ENCODE results near the gene LCE4A. TPM values are rescaled to one million over a fixed set of nuclear protein-coding genes. Genes with fewer than 3 reads are reported as not detected.
"Not testable (repeated sequence)": the region's sequence is repeated elsewhere in the genome, so short reads cannot be mapped to it uniquely, and the experiment has no call there.

Gene LCE4A, protein sequence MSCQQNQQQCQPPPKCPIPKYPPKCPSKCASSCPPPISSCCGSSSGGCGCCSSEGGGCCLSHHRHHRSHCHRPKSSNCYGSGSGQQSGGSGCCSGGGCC
- not detected for total RNA-seq
- total RNA-seq, result 0 reads per million in 2 donors

DNA sequence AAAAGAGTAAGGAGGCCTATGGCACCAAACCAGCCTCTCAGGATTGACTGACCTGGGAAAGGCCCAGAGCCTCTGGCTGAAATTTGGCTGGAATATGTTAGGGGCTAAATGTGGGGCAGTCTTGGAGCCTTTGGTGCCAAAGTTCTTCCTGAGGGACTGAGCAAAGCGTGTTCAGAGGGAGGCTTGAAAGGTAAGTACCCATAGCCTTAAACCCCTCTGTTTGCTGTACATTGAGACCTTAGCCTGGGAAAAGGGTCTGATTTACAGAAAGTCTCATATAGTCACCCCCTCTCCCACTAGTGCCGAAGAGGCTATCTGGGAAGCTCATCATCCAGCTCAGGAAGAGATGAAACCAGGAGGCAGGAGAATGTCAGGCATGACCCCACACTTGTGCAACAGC is at the start of gene LCE4A:
TSS of gene LCE4A (plus strand) at position 301 of the 400 bp plus-strand sequence. CDS start 916 bp downstream, outside the sequence.
- Mint-ChIP-seq H3K36me3 (ENCODE audit: low read depth) (no peaks in the 10 kb centered on the region), H3K27me3 (peaks cover 42% of the 10 kb centered on the region), H3K27ac (no peak within 1 kb of the TSS), H3K4me1 (peaks cover 2% of the 10 kb centered on the region), H3K4me3 (no peak within 1 kb of the TSS)
- no peaks in the 10 kb centered on the region for H3K9me3 ChIP-seq (ENCODE audit: control insufficient read depth, low read length, poor library complexity, severe bottlenecking)
- no peak for ATAC-seq
- DNase-seq, result no peak

GRCh38 chr1:152658649-152659048 is 49.3 kb upstream of the LCE4A start:
- Mint-ChIP-seq H3K27ac (no peak overlapping the region), H3K4me1 (peaks cover 9% of the 10 kb centered on the region), H3K36me3 (ENCODE audit: low read depth) (no peaks in the 10 kb centered on the region), H3K4me3 (no peak overlapping the region), H3K27me3 (peaks cover 48% of the 10 kb centered on the region)
- H3K9me3 ChIP-seq (ENCODE audit: control insufficient read depth, low read length, poor library complexity, severe bottlenecking), result no peaks in the 10 kb centered on the region
- DNase-seq (no peak), ATAC-seq (no peak)

GRCh38 chr1:152663098-152663497 is 44.9 kb upstream of the LCE4A start, which contains the start of gene LCE2D:
LCE2D (plus strand) TSS chr1:152663380; CDS start chr1:152664106, 726 bp downstream.
- no peak for ATAC-seq
- no peaks in the 10 kb centered on the region for H3K4me1 Mint-ChIP-seq
- H3K4me3 Mint-ChIP-seq, result no peak within 1 kb of the TSS
- no peak for DNase-seq
- peaks cover 60% of the 10 kb centered on the region for H3K27me3 Mint-ChIP-seq
- no peaks in the 10 kb centered on the region for H3K9me3 ChIP-seq (ENCODE audit: control insufficient read depth, low read length, poor library complexity, severe bottlenecking)
- H3K27ac Mint-ChIP-seq, result no peak within 1 kb of the TSS
- no peaks in the 10 kb centered on the region for H3K36me3 Mint-ChIP-seq (ENCODE audit: low read depth)

GRCh38 chr1:152666171-152666570 is 41.8 kb upstream of the LCE4A start:
- H3K36me3 Mint-ChIP-seq (ENCODE audit: low read depth); H3K4me3 Mint-ChIP-seq; H3K4me1 Mint-ChIP-seq; H3K9me3 ChIP-seq (ENCODE audit: control insufficient read depth, low read length, poor library complexity, severe bottlenecking); DNase-seq; H3K27ac Mint-ChIP-seq; ATAC-seq: not testable (repeated sequence)
- peaks cover 73% of the 10 kb centered on the region for H3K27me3 Mint-ChIP-seq

DNA sequence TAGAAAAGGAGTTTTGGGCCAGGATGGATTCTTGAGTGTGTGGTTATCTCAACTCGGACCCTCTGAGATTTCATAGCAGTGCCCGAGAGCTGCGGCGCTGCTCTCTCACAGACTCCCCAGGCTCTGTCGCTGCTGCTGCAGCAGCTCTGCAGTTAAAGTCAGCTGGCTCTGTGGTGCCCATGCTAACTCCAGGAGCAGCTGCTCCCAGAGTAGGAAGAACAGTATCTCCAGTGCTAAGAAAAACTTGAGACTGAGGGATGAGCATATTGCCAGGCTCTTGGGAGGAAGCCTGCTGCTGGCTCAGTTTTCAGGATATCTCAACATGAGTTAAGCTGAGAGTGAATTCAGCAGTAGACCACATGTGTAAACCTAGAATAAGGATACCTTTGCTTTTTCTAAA is 40.3 kb upstream of the LCE4A start:
- no peak overlapping the region for H3K4me3 Mint-ChIP-seq
- DNase-seq (no peak), ATAC-seq (no peak)
- H3K4me1 Mint-ChIP-seq, result no peaks in the 10 kb centered on the region
- H3K27ac Mint-ChIP-seq, result no peak overlapping the region
- no peaks in the 10 kb centered on the region for H3K36me3 Mint-ChIP-seq (ENCODE audit: low read depth)
- peaks cover 70% of the 10 kb centered on the region for H3K27me3 Mint-ChIP-seq
- H3K9me3 ChIP-seq (ENCODE audit: control insufficient read depth, low read length, poor library complexity, severe bottlenecking), result no peaks in the 10 kb centered on the region

- Mint-ChIP-seq H3K4me1 (no peaks in the 10 kb centered on the region), H3K4me3 (no peak overlapping the region), H3K27ac (no peak overlapping the region), H3K36me3 (ENCODE audit: low read depth) (no peaks in the 10 kb centered on the region), H3K27me3 (peaks cover 67% of the 10 kb centered on the region)
- DNase-seq, result no peak
- ATAC-seq, result no peak
- no peaks in the 10 kb centered on the region for H3K9me3 ChIP-seq (ENCODE audit: control insufficient read depth, low read length, poor library complexity, severe bottlenecking)
Measured at GRCh38 chr1:152673016-152673415, 34.9 kb upstream of the LCE4A start.

- H3K4me3 Mint-ChIP-seq; ATAC-seq; H3K4me1 Mint-ChIP-seq; DNase-seq; H3K36me3 Mint-ChIP-seq (ENCODE audit: low read depth); H3K27ac Mint-ChIP-seq; H3K9me3 ChIP-seq (ENCODE audit: control insufficient read depth, low read length, poor library complexity, severe bottlenecking): not testable (repeated sequence)
- H3K27me3 Mint-ChIP-seq, result peaks cover 69% of the 10 kb centered on the region
Measured at GRCh38 chr1:152674983-152675382, 33.0 kb upstream of the LCE4A start, which contains the start of gene LCE2C. LCE2C (plus strand) TSS chr1:152675279; CDS start chr1:152676016, 737 bp downstream.

GRCh38 chr1:152679459-152679858 is 28.5 kb upstream of the LCE4A start:
- Mint-ChIP-seq H3K27me3 (peaks cover 77% of the 10 kb centered on the region), H3K4me3 (no peak overlapping the region), H3K4me1 (no peaks in the 10 kb centered on the region), H3K36me3 (ENCODE audit: low read depth) (no peaks in the 10 kb centered on the region), H3K27ac (no peak overlapping the region)
- no peaks in the 10 kb centered on the region for H3K9me3 ChIP-seq (ENCODE audit: control insufficient read depth, low read length, poor library complexity, severe bottlenecking)
- ATAC-seq, result no peak
- no peak for DNase-seq

DNA sequence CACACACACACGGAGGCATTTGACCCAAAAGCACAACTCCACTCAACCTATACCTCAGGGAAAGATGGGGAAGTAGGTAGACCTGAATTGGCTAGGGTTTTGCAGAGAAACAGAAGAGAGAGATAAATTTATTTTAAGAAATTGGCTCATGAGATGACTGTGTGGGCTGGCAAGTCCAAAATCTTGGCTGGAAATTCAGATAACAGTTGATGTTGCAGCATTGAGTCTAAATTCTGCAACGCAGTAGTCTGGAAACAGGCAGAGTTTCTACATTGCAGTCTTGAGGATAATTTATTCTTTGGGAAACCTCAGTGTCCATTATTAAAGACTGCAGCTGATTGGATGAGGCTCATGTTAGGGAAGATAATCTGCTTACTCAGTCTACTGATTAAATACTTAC is 26.3 kb upstream of the LCE4A start:
- H3K36me3 Mint-ChIP-seq (ENCODE audit: low read depth), result no peaks in the 10 kb centered on the region
- H3K9me3 ChIP-seq (ENCODE audit: control insufficient read depth, low read length, poor library complexity, severe bottlenecking), result no peaks in the 10 kb centered on the region
- ATAC-seq, result no peak
- no peak overlapping the region for H3K4me3 Mint-ChIP-seq
- peaks cover 72% of the 10 kb centered on the region for H3K27me3 Mint-ChIP-seq
- H3K4me1 Mint-ChIP-seq, result no peaks in the 10 kb centered on the region
- no peak overlapping the region for H3K27ac Mint-ChIP-seq
- DNase-seq, result no peak

DNA sequence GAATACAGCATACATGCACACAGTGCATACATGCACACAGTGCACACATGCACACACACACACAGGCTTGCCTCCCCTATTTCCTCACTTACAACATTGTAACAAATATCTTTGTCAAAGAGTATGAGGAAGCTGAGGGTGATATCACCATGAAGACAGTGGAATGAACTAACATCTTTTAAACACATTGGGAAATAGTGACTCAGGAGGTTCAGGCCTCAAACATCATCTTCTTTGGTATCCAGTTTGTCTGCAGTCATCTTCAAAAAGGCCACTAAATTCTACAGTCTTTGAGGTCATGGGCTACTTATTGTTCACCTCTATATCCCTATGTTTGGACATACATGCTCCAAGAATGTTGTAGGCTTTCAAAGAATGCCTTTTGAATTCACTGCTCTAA is 24.1 kb upstream of the LCE4A start:
- ATAC-seq (no peak), DNase-seq (no peak)
- H3K27ac Mint-ChIP-seq, result no peak overlapping the region
- H3K4me1 Mint-ChIP-seq, result no peaks in the 10 kb centered on the region
- H3K36me3 Mint-ChIP-seq (ENCODE audit: low read depth), result peaks cover 2% of the 10 kb centered on the region
- H3K4me3 Mint-ChIP-seq, result no peak overlapping the region
- no peaks in the 10 kb centered on the region for H3K9me3 ChIP-seq (ENCODE audit: control insufficient read depth, low read length, poor library complexity, severe bottlenecking)
- H3K27me3 Mint-ChIP-seq, result peaks cover 71% of the 10 kb centered on the region

GRCh38 chr1:152685823-152686222 is 22.1 kb upstream of the LCE4A start, which contains the start of gene LCE2B:
LCE2B (plus strand) TSS chr1:152686123; CDS start chr1:152686844, 721 bp downstream.
- H3K4me1 Mint-ChIP-seq; H3K4me3 Mint-ChIP-seq; H3K9me3 ChIP-seq (ENCODE audit: control insufficient read depth, low read length, poor library complexity, severe bottlenecking); H3K36me3 Mint-ChIP-seq (ENCODE audit: low read depth); H3K27ac Mint-ChIP-seq; ATAC-seq; DNase-seq: not testable (repeated sequence)
- peaks cover 69% of the 10 kb centered on the region for H3K27me3 Mint-ChIP-seq

DNA sequence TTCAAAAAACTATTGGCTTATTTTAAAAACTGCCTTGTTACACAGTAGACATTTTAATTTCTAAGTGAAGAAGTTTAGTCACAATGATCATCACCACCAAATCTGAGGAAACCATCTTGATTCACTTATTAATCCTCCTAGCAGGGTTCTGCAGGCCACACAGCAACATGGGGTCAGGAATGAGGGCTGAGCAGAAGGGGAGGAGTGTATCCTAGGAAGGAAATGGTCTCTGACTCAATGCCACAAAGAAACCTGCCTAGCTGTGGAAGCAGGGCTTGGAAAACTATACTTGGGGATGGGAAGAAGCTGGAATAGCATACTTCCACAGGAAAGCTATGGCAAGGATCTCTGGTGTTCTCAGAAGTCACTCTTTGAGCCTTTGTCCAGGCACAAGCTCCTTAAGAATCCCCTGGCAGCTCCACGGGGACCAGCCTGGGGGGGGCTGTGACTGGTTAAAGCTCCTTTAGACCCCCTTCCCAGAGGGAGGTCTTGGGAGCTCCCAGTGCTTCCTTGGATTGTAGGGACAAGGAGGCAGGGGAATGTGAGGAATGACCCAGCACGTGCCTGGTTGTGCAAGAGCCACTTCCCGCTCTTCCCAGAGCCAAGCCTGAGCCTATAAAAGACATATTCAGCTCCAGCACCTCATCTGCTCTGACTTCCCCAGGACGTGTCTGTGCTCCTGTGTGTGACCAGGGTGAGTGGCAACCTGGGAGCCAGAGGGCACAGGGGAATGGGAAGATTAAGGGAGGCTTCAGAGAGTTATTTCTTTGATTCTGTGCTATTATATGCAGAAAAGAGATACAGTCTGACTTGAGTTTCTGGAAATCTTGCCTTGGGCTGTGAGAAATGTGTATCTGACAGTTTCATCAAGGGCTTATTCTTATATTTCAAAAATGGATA is 10.0 kb upstream of the LCE4A start, which contains the start of gene LCE2A:
TSS of gene LCE2A (plus strand) at position 645 of the 900 bp plus-strand sequence. CDS start 557 bp downstream, outside the sequence.
- DNase-seq (no peak), ATAC-seq (no peak)
- no peaks in the 10 kb centered on the region for H3K4me1 Mint-ChIP-seq
- no peaks in the 10 kb centered on the region for H3K9me3 ChIP-seq (ENCODE audit: control insufficient read depth, low read length, poor library complexity, severe bottlenecking)
- no peak within 1 kb of the TSS for H3K27ac Mint-ChIP-seq
- no peaks in the 10 kb centered on the region for H3K36me3 Mint-ChIP-seq (ENCODE audit: low read depth)
- H3K27me3 Mint-ChIP-seq, result no peaks in the 10 kb centered on the region
- H3K4me3 Mint-ChIP-seq, result no peak within 1 kb of the TSS

- no peak for DNase-seq
- no peak for ATAC-seq
- no peaks in the 10 kb centered on the region for H3K9me3 ChIP-seq (ENCODE audit: control insufficient read depth, low read length, poor library complexity, severe bottlenecking)
- no peaks in the 10 kb centered on the region for H3K36me3 Mint-ChIP-seq (ENCODE audit: low read depth)
- H3K4me1 Mint-ChIP-seq, result no peaks in the 10 kb centered on the region
- H3K27ac Mint-ChIP-seq, result no peak overlapping the region
- no peak overlapping the region for H3K4me3 Mint-ChIP-seq
- H3K27me3 Mint-ChIP-seq, result no peaks in the 10 kb centered on the region
Measured at GRCh38 chr1:152699746-152700145, 8.2 kb upstream of the LCE4A start.

All from T-helper 17 cell (primary cell).